ENCODE data around the gene GCLM. TPM values are rescaled to one million over a fixed set of nuclear protein-coding genes. Genes with fewer than 3 reads are reported as not detected.

GCLM gene
- total RNA-seq, 1 experiment from 2014 or later: 26.3 TPM

DNA sequence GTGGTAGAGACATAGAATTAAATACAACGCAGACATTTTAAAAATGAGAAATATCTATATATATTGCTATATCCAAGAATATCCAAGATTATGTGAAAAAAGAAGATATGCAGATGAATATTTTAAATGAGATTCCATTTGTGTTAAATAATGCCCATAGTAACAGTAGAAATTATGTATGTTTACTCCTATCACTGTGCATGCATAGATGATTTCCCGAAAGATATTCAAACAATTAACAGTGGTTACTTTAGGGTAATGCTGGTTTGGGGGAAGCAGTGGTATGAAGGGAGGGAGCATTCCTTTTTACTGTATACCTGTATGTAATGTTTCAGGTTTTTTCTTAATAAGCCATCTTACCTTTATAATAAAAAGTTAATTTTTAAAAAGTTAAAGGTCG lies 55.3 kb downstream of the GCLM start:
- no peak for ATAC-seq
- H3K4me2 ChIP-seq (ENCODE audit: low read length): no peak overlapping the region

DNA sequence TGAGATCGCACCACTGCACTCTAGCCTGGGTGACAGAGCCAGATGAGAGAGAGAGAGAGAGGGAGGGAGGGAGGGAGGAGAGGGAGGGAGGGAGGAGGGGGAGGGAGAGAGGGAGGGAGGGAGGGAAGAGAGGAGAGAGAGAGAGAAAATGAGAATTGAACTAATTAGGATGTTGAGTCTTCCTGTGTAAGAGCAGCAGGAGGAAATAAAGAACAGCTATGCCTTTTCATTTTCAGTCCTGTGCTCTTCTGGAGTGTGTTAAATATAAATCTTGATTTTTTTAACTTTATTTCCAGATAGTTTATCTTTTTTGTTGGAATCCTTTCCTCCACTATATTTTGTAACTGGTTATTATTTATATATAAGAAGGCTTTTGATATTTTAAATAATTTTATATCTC lies 57.4 kb downstream of the GCLM start:
- Histone ChIP-seq H3K79me2 (ENCODE audit: low read length) (no peaks in the 10 kb centered on the region), H3K36me3 (ENCODE audit: low read depth, low read length) (no peaks in the 10 kb centered on the region), H3K27me3 (ENCODE audit: low read length) (no peaks in the 10 kb centered on the region), H3F3A (ENCODE audit: low read length, unreplicated experiment) (no peaks in the 10 kb centered on the region), H2AFZ (ENCODE audit: low read length) (no peak overlapping the region), H4K20me1 (ENCODE audit: low read length) (no peaks in the 10 kb centered on the region), H3K27ac (ENCODE audit: low read length) (no peak overlapping the region), H3K4me2 (ENCODE audit: low read length) (no peak overlapping the region), H3K9me2 (replicated peaks; ENCODE audit: low read length) (no peaks in the 10 kb centered on the region), H3K4me3 (ENCODE audit: low read length) (no peak overlapping the region), H3K4me1 (ENCODE audit: insufficient read depth, low read length) (peaks cover 8% of the 10 kb centered on the region; the same call in 1 of the 2 replicates), H3K9me3 (ENCODE audit: low read length) (no peaks in the 10 kb centered on the region), H3K9ac (ENCODE audit: low read length) (no peak overlapping the region)
- TF ChIP-seq EZH2phosphoT487 (IDR thresholded peaks at IDR 0.05; ENCODE audit: borderline replicate concordance, low read length) (no peak), EZH2 (IDR thresholded peaks at IDR 0.05; ENCODE audit: low read length, unreplicated experiment) (no peak)
- TF ChIP-seq, protein P1, sequence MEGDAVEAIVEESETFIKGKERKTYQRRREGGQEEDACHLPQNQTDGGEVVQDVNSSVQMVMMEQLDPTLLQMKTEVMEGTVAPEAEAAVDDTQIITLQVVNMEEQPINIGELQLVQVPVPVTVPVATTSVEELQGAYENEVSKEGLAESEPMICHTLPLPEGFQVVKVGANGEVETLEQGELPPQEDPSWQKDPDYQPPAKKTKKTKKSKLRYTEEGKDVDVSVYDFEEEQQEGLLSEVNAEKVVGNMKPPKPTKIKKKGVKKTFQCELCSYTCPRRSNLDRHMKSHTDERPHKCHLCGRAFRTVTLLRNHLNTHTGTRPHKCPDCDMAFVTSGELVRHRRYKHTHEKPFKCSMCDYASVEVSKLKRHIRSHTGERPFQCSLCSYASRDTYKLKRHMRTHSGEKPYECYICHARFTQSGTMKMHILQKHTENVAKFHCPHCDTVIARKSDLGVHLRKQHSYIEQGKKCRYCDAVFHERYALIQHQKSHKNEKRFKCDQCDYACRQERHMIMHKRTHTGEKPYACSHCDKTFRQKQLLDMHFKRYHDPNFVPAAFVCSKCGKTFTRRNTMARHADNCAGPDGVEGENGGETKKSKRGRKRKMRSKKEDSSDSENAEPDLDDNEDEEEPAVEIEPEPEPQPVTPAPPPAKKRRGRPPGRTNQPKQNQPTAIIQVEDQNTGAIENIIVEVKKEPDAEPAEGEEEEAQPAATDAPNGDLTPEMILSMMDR (conservative IDR thresholded peaks at IDR 0.05; ENCODE audit: low read depth, low read length): no peak
- POLR2A ChIA-PET (ENCODE audit: unreplicated experiment): no interaction called here
- no TSS peak for BruUV-seq (replicated peaks)
- intact Hi-C loops (cut with micrococcal nuclease): no loop called here
- DNase-seq (no peak), ATAC-seq (no peak)
- CTCF ChIA-PET: no interaction called here

More for the DNA sequence above, 55.3 kb downstream of the GCLM start:
- no peak for TF ChIP-seq EZH2phosphoT487 (IDR thresholded peaks at IDR 0.05; ENCODE audit: borderline replicate concordance, low read length)
- TF ChIP-seq, protein P1 (conservative IDR thresholded peaks at IDR 0.05; ENCODE audit: low read depth, low read length): no peak
- TF ChIP-seq EZH2 (IDR thresholded peaks at IDR 0.05; ENCODE audit: low read length, unreplicated experiment): no peak
- Histone ChIP-seq H3K9me2 (replicated peaks; ENCODE audit: low read length) (no peaks in the 10 kb centered on the region), H3K4me1 (ENCODE audit: insufficient read depth, low read length) (no peaks in the 10 kb centered on the region), H3K9me3 (ENCODE audit: low read length) (no peaks in the 10 kb centered on the region), H3F3A (ENCODE audit: low read length, unreplicated experiment) (no peaks in the 10 kb centered on the region), H3K79me2 (ENCODE audit: low read length) (no peaks in the 10 kb centered on the region), H4K20me1 (ENCODE audit: low read length) (no peaks in the 10 kb centered on the region), H3K27ac (ENCODE audit: low read length) (no peak overlapping the region), H3K27me3 (ENCODE audit: low read length) (no peaks in the 10 kb centered on the region), H3K4me3 (ENCODE audit: low read length) (no peak overlapping the region), H3K36me3 (ENCODE audit: low read depth, low read length) (no peaks in the 10 kb centered on the region), H2AFZ (ENCODE audit: low read length) (no peak overlapping the region), H3K9ac (ENCODE audit: low read length) (no peak overlapping the region)
- CTCF ChIA-PET: no interaction called here
- intact Hi-C loops (cut with micrococcal nuclease): no loop called here
- BruUV-seq (replicated peaks): no TSS peak
- POLR2A ChIA-PET (ENCODE audit: unreplicated experiment): no interaction called here
- no peak for DNase-seq

DNA sequence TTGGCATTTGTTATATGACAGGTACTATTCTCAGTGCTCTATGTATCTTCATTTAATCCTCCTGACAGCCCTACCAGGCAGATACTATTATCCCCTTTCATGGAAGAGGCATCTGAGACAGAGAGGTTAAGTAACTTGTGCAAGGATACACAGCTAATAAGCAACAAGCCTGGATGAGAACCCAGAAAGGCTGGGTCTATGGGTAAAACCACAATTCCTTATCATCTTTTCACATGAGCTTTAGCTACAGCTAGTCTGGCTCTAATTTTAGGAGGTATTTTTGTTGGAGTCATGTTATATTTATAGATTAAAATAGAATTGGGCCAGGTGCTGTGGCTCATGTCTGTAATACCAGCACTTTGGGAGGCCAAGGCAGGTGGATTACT lies 57.9 kb downstream of the GCLM start:
- Histone ChIP-seq H3K4me3 (ENCODE audit: low read length) (no peak overlapping the region), H3K27ac (ENCODE audit: low read length) (no peak overlapping the region), H3K9me3 (ENCODE audit: low read length) (no peaks in the 10 kb centered on the region), H3K4me1 (ENCODE audit: insufficient read depth, low read length) (peaks cover 8% of the 10 kb centered on the region; the same call in 1 of the 2 replicates), H3K9me2 (replicated peaks; ENCODE audit: low read length) (no peaks in the 10 kb centered on the region), H4K20me1 (ENCODE audit: low read length) (no peaks in the 10 kb centered on the region), H3K4me2 (ENCODE audit: low read length) (no peak overlapping the region), H3K36me3 (ENCODE audit: low read depth, low read length) (no peaks in the 10 kb centered on the region), H3K79me2 (ENCODE audit: low read length) (no peaks in the 10 kb centered on the region), H2AFZ (ENCODE audit: low read length) (no peak overlapping the region), H3F3A (ENCODE audit: low read length, unreplicated experiment) (no peaks in the 10 kb centered on the region), H3K27me3 (ENCODE audit: low read length) (no peaks in the 10 kb centered on the region), H3K9ac (ENCODE audit: low read length) (no peak overlapping the region)
- ATAC-seq: no peak
- ChIA-PET POLR2A (ENCODE audit: unreplicated experiment) (no interaction called here), CTCF (no interaction called here)
- BruUV-seq (replicated peaks): no TSS peak
- TF ChIP-seq, protein P1 (conservative IDR thresholded peaks at IDR 0.05; ENCODE audit: low read depth, low read length): no peak
- TF ChIP-seq EZH2phosphoT487 (IDR thresholded peaks at IDR 0.05; ENCODE audit: borderline replicate concordance, low read length): no peak
- no peak for TF ChIP-seq EZH2 (IDR thresholded peaks at IDR 0.05; ENCODE audit: low read length, unreplicated experiment)
- intact Hi-C loops (cut with micrococcal nuclease): no loop called here
- DNase-seq: no peak
